GM12874 (cell line): Measurements from ENCODE around the gene RIN3.

Source experiments
- TF ChIP-seq, protein P1 (sequence below): IDR thresholded peaks from 2 replicates; pipeline ENCODE4 v1.5.1; 2011; ENCODE audit warnings: low read depth, mild to moderate bottlenecking, control low read depth, low read length, moderate library complexity; ENCODE audit not compliant: insufficient read depth

RIN3 gene

DNA sequence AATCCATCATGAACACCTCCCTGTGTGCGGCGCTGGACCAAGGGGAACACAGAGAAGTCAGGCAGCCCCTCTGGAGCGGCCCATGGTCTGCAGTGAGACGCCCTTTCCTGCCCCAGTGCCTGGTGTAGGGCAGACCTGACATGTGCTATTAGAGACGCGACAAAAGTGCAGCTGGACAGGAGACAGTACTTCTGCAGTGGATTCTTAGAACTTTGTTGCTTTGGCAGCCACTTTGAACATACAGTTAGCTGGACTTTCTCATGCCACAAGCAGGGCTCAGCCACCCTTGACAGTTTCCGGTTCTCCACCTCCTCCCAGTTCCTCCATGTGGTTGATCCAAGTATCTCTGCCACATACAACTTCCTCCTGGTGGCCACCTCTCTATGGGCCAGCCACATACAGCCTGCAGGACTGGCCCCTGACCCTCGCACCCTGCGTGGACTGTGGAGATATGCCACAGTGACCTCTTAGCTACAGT lies 188.9 kb downstream of the RIN3 start:
- TF ChIP-seq, protein P1, sequence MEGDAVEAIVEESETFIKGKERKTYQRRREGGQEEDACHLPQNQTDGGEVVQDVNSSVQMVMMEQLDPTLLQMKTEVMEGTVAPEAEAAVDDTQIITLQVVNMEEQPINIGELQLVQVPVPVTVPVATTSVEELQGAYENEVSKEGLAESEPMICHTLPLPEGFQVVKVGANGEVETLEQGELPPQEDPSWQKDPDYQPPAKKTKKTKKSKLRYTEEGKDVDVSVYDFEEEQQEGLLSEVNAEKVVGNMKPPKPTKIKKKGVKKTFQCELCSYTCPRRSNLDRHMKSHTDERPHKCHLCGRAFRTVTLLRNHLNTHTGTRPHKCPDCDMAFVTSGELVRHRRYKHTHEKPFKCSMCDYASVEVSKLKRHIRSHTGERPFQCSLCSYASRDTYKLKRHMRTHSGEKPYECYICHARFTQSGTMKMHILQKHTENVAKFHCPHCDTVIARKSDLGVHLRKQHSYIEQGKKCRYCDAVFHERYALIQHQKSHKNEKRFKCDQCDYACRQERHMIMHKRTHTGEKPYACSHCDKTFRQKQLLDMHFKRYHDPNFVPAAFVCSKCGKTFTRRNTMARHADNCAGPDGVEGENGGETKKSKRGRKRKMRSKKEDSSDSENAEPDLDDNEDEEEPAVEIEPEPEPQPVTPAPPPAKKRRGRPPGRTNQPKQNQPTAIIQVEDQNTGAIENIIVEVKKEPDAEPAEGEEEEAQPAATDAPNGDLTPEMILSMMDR = no peak

DNA sequence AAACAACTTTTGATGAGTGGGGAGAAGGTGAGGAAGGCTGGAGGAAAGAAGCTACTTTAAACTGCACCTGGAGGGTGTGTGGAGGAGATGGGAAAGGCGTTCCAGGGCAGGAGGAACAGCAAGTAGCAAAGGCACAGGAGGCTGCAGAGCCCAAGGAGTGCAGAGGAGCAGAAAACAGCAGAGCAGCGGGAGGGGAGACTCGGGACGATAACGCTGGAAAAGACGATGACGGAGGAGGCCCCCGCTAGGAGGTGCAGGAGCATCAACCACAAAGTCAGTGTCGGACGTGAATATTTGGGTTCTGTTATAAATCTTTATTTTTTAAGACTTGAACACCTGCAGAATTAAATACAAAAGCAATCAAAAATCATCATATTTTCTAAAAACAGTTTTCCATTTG lies 189.9 kb downstream of the RIN3 start:
- TF ChIP-seq, protein P1 = no peak

GRCh38 chr14:92704036-92704804 lies 190.6 kb downstream of the RIN3 start:
- TF ChIP-seq, protein P1 = no peak

GRCh38 chr14:92704821-92705220 lies 191.2 kb downstream of the RIN3 start:
- TF ChIP-seq, protein P1 = no peak

GRCh38 chr14:92706386-92706785 lies 192.8 kb downstream of the RIN3 start:
- TF ChIP-seq, protein P1 = no peak

DNA sequence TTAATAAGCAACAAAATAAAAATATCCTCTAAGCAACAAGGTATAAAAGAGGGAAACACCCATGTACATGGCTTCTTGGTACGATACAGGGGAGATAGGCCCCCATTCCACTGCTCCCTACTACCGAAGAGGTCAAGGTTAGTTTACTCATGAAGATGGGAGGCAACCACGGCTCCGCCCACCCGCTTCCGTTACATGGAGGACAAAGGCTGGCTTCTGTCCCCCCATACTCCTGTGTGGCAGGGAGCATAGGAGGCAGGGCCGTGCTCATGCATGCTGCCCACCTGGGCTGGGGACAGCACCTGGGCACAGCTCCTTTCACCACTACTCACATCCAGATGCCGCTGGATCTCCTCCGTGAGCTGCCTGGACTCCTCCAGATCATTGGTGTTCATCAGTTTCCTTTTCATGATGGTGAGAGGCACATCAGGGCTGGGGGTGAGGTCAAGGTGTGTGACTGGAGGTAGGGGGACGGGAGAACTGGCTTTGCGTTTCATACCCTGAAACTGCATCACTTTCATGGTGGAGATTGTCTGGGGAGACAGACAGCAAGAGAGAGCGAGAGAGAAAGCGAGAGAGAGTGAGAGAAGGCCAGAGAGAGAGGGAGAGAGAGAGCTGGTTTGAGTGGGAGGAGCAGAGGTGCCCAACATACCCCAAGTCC lies 195.9 kb downstream of the RIN3 start:
- TF ChIP-seq, protein P1 = no peak

GRCh38 chr14:92710001-92710341 lies 196.4 kb downstream of the RIN3 start:
- TF ChIP-seq, protein P1 = no peak
